ENCODE results near the gene WDPCP. TPM values are rescaled to one million over a fixed set of nuclear protein-coding genes. Genes with fewer than 3 reads are reported as not detected.

Gene WDPCP
- total and polyA plus RNA-seq, 2 of the 8 experiments (the other 6 are each of a cell fraction or from before 2014, with no cell fraction given), result 9.3 to 25.8 TPM

DNA sequence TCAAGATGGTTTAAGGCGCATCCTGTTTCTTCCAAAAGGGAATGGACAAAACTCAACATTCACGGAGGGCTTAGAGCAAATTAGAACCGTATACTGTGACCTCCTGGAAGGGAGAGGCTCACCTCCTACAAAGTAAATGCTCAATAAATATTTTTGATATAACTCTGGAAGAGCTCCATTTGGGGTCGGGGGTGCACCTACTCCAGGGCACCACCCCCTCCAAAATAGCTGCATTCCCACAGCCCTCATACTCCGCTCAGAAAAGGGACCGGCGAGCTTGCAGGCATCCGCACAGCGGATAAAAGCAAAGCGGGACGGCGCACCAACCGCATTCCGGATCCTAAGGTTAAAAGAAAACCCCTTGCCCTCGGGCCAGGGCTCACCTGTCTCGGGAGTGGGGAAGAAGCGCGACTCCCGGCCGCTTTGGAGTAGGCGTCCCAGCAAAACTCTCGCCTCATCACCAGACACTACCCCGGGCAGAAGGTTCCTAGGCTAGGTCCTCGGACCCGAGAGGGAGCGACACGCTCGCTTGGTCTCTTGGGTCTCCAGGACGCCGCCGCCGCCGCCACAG lies 378 bp downstream of the WDPCP start:
- peak overlapping the region; percentile 46; the same call in 1 of the 2 replicates for H3K27ac ChIP-seq (ENCODE audit: low read depth, low read length)
- H4K8ac ChIP-seq (ENCODE audit: extremely low read depth, insufficient read depth, low read length), result peak overlapping the region; percentile 73
- CTCF ChIA-PET (ENCODE audit: partially characterized antibody), result interaction anchor here (0.5 to 1.3 kb wide), 8 partner anchors 10 to 509 kb away, joined by 3 to 4 read pairs (median 3); no protein-coding TSS in a partner anchor
- peaks cover 0 to 4% of the 10 kb centered on the region in 2 experiments for H4K20me1 ChIP-seq (replicated peaks in 1 of 2; ENCODE audit: control insufficient read depth in 1 of 2, insufficient read depth in 2 of 2, low read length in 2 of 2)
- 0 out of 2 replicates have a peak overlapping the region, but pooled peaks have one; percentile 38 for H2BK5ac ChIP-seq (ENCODE audit: low read depth, low read length)
- no peak overlapping the region for H2BK120ac ChIP-seq (replicated peaks; ENCODE audit: low read depth, low read length)
- DNase-seq (ENCODE audit: low read depth in 1 of 2, low spot score in 2 of 2), result peak in 1 of 2 experiments; percentile 1
- no peak overlapping the region for H4K5ac ChIP-seq (ENCODE audit: insufficient read length, low read depth, low read length)
- peak overlapping the region; percentile 55 for H3K56ac ChIP-seq (replicated peaks; ENCODE audit: insufficient read length, low read depth, low read length)
- peaks cover 3% of the 10 kb centered on the region for H3K23me2 ChIP-seq (ENCODE audit: low read depth, low read length)
- H3K9me3 ChIP-seq (ENCODE audit: insufficient read depth in 2 of 2, low read depth in 1 of 2, low read length in 1 of 2), result no peaks in the 10 kb centered on the region
- H3K14ac ChIP-seq (ENCODE audit: insufficient read length), result no peak overlapping the region
- no peak overlapping the region for H2BK20ac ChIP-seq (ENCODE audit: low read length)
- H3K9ac ChIP-seq (replicated peaks in 1 of 4; ENCODE audit: extremely low read depth in 1 of 4, low read depth in 3 of 4, low read length in 3 of 4), result peak overlapping the region in 3 of 4 experiments; percentile 36 to 81 (median 40); a peak in 5 of 7 replicates
- no peak overlapping the region for H3K23ac ChIP-seq (ENCODE audit: insufficient read length)
- peak overlapping the region; percentile 75 to 82 for H3K4me2 ChIP-seq (ENCODE audit: insufficient read depth in 1 of 2, low read depth in 2 of 2, low read length in 2 of 2)
- POLR2A ChIA-PET (ENCODE audit: partially characterized antibody), result interaction anchor here (0.6 to 5.1 kb wide), 31 partner anchors 9 to 522 kb away, joined by 3 to 45 read pairs (median 4); partner anchors contain the start of gene UGP2
- peaks cover 0 to 16% (median 2%) of the 10 kb centered on the region in 4 experiments; a peak in 3 of 8 replicates for H3K36me3 ChIP-seq (ENCODE audit: control insufficient read depth in 2 of 4, insufficient read depth in 4 of 4, low read length in 3 of 4)
- H3K4ac ChIP-seq (replicated peaks; ENCODE audit: insufficient read length, low read depth, low read length), result no peak overlapping the region
- no peaks in the 10 kb centered on the region for H3K27me3 ChIP-seq (replicated peaks in 1 of 4; ENCODE audit: control insufficient read depth in 3 of 4, extremely low read depth in 1 of 4, insufficient read depth in 3 of 4, low read length in 3 of 4)
- 1% methylated on average over 33 of the region's 33 CpGs; no CpG with 5 or more reads in 1 of the 2 experiments for WGBS, 2 experiments (ENCODE audit: extremely low coverage in 1 of 2, insufficient coverage in 1 of 2, insufficient read length in 1 of 2, insufficient replicate concordance in 2 of 2, low coverage in 1 of 2, low lambda C conversion rate in 2 of 2, missing lambda C conversion rate in 1 of 2)
- H3K79me1 ChIP-seq (ENCODE audit: low read depth, low read length), result peaks cover 4% of the 10 kb centered on the region; the same call in 1 of the 2 replicates
- H3K79me2 ChIP-seq (ENCODE audit: control insufficient read depth in 1 of 2, insufficient read depth in 2 of 2, low read length in 2 of 2), result peaks cover 5 to 92% of the 10 kb centered on the region in 2 experiments; a peak in 3 of 4 replicates
- H2AK5ac ChIP-seq (ENCODE audit: low read depth, low read length), result no peak overlapping the region
- H3K4me3 ChIP-seq (ENCODE audit: extremely low read depth in 1 of 4, insufficient read depth in 2 of 4, low read depth in 3 of 4, low read length in 4 of 4), result peak overlapping the region; percentile 87 to 98 (median 94)
- no peak overlapping the region for H2BK12ac ChIP-seq (ENCODE audit: low read depth, low read length)
- no peak overlapping the region for H4K91ac ChIP-seq (replicated peaks; ENCODE audit: insufficient read length, low read length)
- no peak overlapping the region; the same call in 1 of the 2 replicates for H2AFZ ChIP-seq (ENCODE audit: low read length)
- H2BK15ac ChIP-seq (ENCODE audit: low read length), result no peak overlapping the region
- H3K4me1 ChIP-seq (replicated peaks in 1 of 4; ENCODE audit: control insufficient read depth in 3 of 4, insufficient read depth in 4 of 4, low read length in 3 of 4), result peaks cover 0 to 4% (median 3%) of the 10 kb centered on the region in 4 experiments; a peak in 5 of 7 replicates
- no peak for FAIRE-seq
- 0 out of 2 replicates have a peak overlapping the region, but pooled peaks have one; percentile 35 for H3K18ac ChIP-seq (ENCODE audit: extremely low read depth, low read length)
- TF ChIP-seq TEAD4 (IDR thresholded peaks at IDR 0.05; ENCODE audit: low read depth, low read length), result peak; percentile 29; the same call in 1 of the 2 replicates
- TF ChIP-seq KDM4A (IDR thresholded peaks at IDR 0.05; ENCODE audit: low read depth, low read length, severe bottlenecking), result peak; percentile 38
- no peak for TF ChIP-seq BACH1 (IDR thresholded peaks at IDR 0.05; ENCODE audit: low read length)
- TF ChIP-seq SIRT6 (IDR thresholded peaks at IDR 0.05; ENCODE audit: low read length), result no peak
- peak in 1 of 2 experiments; percentile 51; a peak in 1 of 4 replicates for TF ChIP-seq HDAC2 (IDR thresholded peaks at IDR 0.05; ENCODE audit: borderline replicate concordance in 1 of 2, low read depth in 2 of 2, low read length in 2 of 2)
- TF ChIP-seq RAD21 (IDR thresholded peaks at IDR 0.05 in 1 of 2, conservative IDR thresholded peaks at IDR 0.05 in 1 of 2; ENCODE audit: low read depth in 2 of 2, low read length in 2 of 2), result 0 out of 4 replicates have a peak, but pooled peaks of 1 of the 2 experiments have one; percentile 1
- TF ChIP-seq EP300 (IDR thresholded peaks at IDR 0.05; ENCODE audit: borderline replicate concordance in 1 of 2, low read depth in 2 of 2, low read length in 2 of 2), result 0 out of 3 replicates have a peak, but pooled peaks of 1 of the 2 experiments have one; percentile 7
